Lower leg skin (tissue), 3 donors: ENCODE data around the gene TNS3.

Source experiments
- POLR2A ChIP-seq, 2 donors: fragments of 450-650 bp; IDR thresholded peaks; one replicate each; pipeline ENCODE4 v1.6.1; 2016 to 2017; ENCODE audit warnings: antibody characterized with exemption in 2 of 2, mild to moderate bottlenecking in 1 of 2, moderate library complexity in 1 of 2
- TF ChIP-seq, protein P1 (sequence below), 3 donors: fragments of 450-650 bp; IDR thresholded peaks; one replicate each; pipeline ENCODE4 v1.5.1; 2016; ENCODE audit warnings: antibody characterized with exemption in 3 of 3, mild to moderate bottlenecking in 3 of 3, moderate library complexity in 2 of 3

DNA sequence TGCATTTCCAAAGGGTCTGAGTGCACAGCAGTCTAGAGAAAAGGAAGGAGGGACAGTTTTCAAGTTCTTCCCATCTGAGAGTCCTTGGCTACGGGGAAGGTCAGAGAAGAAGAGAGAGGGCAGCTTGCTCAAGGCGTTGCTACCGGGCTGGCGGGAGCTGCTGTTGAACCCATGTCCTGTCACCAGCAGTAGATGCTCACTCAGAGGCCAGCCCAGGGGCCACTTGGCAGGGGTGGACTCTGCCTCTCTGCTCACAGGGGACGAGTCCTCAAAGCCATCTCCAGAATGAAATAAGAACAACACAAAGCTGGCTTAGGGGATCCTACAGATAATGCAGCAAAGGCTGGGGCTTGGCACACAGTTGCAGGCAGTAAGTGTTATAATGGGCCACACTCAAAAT is 231.5 kb downstream of the TNS3 start:
- no peak for TF ChIP-seq POLR2A (IDR thresholded peaks at IDR 0.05)
- TF ChIP-seq, protein P1, sequence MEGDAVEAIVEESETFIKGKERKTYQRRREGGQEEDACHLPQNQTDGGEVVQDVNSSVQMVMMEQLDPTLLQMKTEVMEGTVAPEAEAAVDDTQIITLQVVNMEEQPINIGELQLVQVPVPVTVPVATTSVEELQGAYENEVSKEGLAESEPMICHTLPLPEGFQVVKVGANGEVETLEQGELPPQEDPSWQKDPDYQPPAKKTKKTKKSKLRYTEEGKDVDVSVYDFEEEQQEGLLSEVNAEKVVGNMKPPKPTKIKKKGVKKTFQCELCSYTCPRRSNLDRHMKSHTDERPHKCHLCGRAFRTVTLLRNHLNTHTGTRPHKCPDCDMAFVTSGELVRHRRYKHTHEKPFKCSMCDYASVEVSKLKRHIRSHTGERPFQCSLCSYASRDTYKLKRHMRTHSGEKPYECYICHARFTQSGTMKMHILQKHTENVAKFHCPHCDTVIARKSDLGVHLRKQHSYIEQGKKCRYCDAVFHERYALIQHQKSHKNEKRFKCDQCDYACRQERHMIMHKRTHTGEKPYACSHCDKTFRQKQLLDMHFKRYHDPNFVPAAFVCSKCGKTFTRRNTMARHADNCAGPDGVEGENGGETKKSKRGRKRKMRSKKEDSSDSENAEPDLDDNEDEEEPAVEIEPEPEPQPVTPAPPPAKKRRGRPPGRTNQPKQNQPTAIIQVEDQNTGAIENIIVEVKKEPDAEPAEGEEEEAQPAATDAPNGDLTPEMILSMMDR (IDR thresholded peaks at IDR 0.05) = no peak
